ENCODE measurements around the gene MYO3A.
"Not testable (repeated sequence)": the region's sequence is repeated elsewhere in the genome, so short reads cannot be mapped to it uniquely, and the experiment has no call there.

Gene MYO3A

GRCh38 chr10:25988583-25988982 lies 54.6 kb downstream of the MYO3A start:
- no peak for DNase-seq

DNA sequence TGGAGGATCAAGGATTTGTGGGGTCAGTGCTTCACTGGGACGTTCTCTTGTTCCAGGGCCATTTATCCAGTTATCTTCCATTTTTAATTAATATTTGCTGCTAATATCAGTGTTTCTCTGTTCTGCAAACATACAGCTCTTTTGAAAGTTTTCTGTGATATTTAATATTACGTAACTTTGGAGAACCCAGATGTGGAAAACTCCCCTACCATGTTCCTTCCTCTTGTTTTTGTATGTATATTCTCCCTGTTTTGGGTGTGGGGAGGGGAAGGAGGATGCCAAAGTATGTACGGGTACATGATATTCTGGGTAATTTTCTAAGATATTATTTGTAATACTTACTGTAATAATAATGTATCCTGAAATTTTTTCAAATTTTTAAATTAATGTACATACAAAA lies 55.9 kb downstream of the MYO3A start:
- no peak for DNase-seq

DNA sequence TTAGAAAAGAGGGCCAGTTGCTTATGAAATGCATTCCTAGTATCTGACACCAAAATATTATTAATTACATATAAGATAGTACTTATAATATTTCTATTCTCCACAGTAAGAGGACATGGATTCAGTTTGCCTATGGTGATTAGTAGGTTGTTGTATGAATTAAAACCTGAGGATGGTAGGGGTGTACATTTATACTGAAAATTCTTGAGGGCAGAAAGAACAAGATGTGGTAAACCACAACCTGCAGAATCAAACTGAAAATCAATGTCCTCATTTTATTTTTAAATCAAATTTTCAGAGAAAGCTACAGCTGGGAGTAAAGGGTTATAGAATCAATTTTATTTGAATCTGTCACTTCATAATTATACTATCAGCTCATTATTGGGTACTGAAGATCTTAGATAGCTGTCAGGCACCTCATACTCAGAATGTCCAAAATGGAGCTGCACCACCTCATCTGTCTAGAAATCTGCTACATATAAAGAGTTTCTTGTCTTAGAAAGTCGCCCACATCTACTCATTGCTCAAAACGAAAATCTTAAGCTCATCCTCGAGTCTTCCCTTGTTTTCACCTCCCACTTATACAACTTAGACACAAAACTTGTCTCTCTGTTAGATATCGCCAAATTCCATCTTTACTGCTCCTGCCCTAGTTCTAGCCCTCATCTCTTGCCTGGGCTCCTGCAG lies 65.4 kb downstream of the MYO3A start:
- DNase-seq, result no peak

DNA sequence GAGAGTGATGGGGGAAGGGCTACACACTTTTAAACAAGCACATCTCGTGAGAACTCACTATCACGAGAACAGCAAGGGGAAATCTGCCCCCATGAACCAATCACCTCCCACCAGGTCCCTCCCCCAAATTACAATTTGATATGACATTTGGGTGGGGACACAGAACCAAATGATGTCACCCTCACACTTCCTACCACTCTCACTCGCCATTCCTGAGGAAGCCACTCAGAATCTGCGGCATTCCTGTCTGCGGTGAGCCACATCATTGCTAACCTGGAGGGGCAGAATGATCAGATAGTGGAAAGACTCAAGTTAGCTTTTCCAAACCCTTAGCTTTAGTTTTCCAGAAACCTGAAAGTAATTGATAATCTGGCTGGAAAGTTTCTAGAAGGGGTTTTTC lies 66.9 kb downstream of the MYO3A start:
- DNase-seq, result no peak

GRCh38 chr10:26002466-26002865 lies 68.4 kb downstream of the MYO3A start:
- DNase-seq, result not testable (repeated sequence)

GRCh38 chr10:26015092-26015491 lies 81.1 kb downstream of the MYO3A start:
- no peak for DNase-seq

DNA sequence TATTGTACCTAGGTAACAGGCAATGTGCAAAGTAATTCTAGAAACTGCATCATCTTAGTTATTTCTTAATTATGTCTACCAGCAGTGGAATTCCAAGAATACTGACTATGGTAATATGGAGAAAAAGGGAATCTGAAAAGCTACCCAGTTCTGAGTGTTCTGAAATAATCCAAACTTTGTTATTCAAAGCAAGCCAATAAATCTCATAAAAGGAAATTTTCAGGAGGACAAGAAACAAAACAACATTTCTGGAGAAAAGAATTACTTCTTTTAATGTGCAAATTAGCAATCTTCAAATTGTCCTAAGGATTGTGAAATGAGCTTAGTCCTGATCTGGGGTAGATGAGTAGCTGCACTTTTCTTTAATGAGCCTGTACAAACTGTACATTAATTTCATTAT lies 88.8 kb downstream of the MYO3A start:
- no peak for DNase-seq

DNA sequence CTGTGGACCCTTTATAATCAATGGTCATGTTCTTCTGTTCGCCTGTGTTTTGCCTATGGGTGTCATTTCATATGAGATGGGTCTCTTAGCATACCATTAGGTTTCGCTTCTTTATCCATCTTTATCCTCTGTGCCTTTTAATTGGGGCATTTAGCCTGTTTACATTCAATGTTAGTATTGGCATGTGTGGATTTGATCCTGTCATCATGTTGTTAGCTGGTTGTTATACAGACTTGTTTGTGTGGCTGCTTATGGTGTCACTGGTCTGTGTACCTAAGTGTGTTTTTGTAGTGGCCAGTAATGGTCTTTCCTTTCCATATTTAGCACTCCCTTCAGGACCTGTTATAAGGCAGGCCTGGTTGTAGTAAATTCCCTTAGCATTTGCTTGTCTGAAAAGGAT lies 90.3 kb downstream of the MYO3A start:
- DNase-seq, result no peak

DNA sequence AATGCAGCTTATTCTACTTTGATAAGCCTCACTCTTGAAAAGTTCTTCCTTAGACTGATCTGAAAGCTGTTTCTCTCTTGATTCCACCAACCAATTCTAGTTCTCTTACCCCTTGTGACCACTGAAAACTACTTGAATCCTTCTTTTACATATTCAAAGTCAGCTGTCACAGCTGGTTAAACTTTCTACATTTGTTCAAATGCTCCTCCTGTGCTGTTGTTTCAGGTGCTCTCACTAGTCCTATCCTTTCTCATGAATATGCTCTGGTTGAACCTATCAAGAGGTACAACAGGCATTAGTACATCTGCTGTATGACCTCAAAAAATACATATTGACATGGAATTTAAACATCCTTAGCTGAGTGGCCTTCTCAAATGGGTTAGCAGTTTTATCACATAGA lies 91.5 kb downstream of the MYO3A start:
- DNase-seq, result no peak

DNA sequence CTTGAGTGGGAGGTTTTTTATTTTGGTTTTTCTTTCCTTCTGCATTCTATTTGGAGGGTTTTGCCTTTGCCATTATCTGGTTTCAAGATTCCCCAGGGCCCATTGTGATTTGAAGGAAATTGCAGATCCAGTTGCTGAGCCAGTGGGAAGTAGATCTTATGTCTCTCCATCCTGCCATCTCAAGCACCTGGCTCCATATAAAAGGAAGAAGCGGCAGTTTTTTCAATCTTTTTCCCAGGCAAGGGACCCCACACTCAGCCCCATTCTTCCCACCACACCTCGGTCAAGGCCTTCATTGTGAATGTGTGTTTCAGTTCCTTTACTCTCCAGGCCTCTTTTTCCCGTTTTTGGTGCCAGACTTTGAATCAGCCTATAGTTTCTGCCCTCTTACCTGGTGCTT lies 95.8 kb downstream of the MYO3A start:
- no peak for DNase-seq

DNA sequence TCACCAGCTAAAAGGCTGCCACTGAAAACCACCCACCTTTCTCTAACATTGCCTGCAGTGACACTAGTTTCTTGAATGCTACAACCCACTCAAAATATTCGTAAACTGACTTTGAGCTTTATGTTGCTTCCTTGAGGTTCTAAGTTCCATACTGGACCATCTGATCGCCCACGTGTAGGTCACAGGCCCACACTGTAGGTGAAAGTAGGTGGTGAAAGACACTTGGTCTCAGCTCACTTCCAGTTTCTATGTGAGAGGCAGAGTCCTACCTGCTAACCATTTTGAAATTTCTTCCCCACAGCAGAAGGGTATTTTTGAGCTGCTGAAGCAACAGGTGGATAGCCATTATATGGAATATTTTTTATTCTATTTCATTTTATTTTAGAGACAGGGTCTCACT lies 97.3 kb downstream of the MYO3A start:
- no peak for DNase-seq

GRCh38 chr10:26043469-26043868 lies 109.4 kb downstream of the MYO3A start:
- DNase-seq, result no peak

- DNase-seq, result no peak
These were observed 110.2 kb downstream of the MYO3A start for GRCh38 chr10:26044141-26044749.

DNA sequence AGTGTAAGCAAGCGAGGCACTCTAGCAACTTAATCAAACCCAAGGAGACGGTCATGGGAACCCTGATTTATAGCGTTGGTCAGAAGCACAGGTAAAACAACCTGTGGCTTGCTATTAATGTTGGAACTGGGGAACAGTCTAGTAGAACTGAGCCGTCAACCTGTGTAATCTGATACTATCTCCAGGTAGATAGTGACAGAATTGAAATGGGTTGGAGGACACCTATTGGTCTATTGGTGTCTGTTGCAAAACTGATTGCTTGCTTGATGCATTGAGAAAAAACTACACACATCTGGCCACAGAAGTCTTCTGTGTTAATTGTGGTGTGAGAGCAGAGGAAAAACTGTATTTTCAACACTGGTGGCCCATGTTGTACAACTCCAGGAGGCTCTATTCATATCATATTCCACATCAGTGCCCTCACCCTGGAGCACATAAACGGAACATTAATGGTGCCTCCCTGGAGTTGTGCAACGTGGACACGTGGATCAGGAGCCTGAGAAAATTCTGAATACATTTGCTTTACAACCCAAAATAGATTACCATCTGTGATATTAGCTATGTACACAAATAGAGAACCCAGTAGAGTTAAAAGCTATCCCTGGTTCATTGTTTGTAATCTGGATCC lies 112.2 kb downstream of the MYO3A start:
- DNase-seq, result peak in 1 of 14 donors; percentile 22

- no peak for DNase-seq
These were observed 114.7 kb downstream of the MYO3A start for GRCh38 chr10:26048756-26049155.

- no peak for DNase-seq
These were observed 118.3 kb downstream of the MYO3A start for GRCh38 chr10:26052326-26052725.

GRCh38 chr10:26057466-26057865 lies 123.4 kb downstream of the MYO3A start:
- no peak for DNase-seq

- DNase-seq, result no peak
These were observed 130.1 kb downstream of the MYO3A start for GRCh38 chr10:26064106-26064505.

GRCh38 chr10:26067680-26068079 lies 133.7 kb downstream of the MYO3A start:
- DNase-seq, result no peak

- not testable (repeated sequence) for DNase-seq
These were observed 146.9 kb downstream of the MYO3A start for GRCh38 chr10:26080971-26081370.

DNA sequence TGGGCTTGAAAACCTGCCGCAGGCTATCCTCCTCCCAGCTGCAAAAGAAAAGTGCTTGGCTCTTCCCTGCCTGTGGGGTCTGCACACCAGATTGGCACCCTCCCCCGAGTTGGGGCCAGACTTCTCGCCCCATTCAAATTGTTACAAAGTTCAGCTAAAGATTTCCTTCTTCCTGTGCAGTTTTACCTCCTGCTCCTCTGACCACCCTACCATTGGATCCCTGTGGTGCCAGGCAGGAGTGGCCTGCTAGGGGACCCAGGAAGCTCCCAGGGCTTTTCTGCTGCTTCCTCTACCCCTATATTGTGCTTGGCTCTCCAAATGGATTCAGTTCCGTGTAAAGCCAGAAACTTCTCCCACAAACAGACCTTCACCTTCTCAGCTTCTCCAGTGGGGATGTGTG lies 147.4 kb downstream of the MYO3A start:
- DNase-seq, result no peak

- no peak for DNase-seq
These were observed 151.5 kb downstream of the MYO3A start for GRCh38 chr10:26085549-26085948.

- DNase-seq, result no peak
These were observed 153.6 kb downstream of the MYO3A start for GRCh38 chr10:26087666-26088065.

DNA sequence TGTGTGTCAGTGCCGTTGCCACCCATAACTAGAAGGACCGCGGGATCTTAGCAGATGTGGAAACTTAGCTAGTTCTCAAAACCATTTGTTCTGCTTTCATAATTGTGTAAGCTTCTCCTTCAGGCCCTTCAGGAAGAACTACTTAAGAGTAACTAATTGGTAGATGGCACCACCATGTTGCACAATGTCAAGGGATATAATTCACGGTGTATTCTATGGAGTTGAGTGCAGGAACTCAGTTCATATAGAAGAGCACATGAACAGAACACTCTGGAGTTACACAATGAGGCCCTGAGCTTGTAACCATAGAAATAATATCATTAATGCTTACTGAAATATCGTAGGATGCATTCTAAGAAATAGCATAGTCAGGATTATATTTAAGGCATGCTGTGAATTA lies 156.0 kb downstream of the MYO3A start:
- no peak for DNase-seq

All from C1 segment of cervical spinal cord (tissue), 14 donors.